HAP-1 (cell line): ENCODE measurements around the gene BCAP31.
"Not testable (repeated sequence)": the region's sequence is repeated elsewhere in the genome, so short reads cannot be mapped to it uniquely, and the experiment has no call there.

Source experiments
- DNase-seq, 2 experiments: peaks; one replicate each; pipeline ENCODE4 v3.0.0-alpha.2; 2016 to 2020; ENCODE audit warnings: low spot score in 2 of 2
- H3K27me3 ChIP-seq: fragments of 250-450 bp; sonication (Bioruptor Pico); 2 replicates; pipeline ENCODE4 v1.5.1; 2020; ENCODE audit warnings: low read depth, mild to moderate bottlenecking, moderate library complexity
- H3K36me3 ChIP-seq: fragments of 250-450 bp; sonication (Bioruptor Pico); replicated peaks from 2 replicates; pipeline ENCODE4 v1.5.1; 2020; ENCODE audit warnings: mild to moderate bottlenecking
- H3K4me1 ChIP-seq: fragments of 250-450 bp; sonication (Bioruptor Pico); 2 replicates; pipeline ENCODE4 v1.5.1; 2020; ENCODE audit warnings: mild to moderate bottlenecking
- H3K4me3 ChIP-seq: fragments of 250-450 bp; sonication (Bioruptor Pico); 2 replicates; pipeline ENCODE4 v1.5.1; 2020; ENCODE audit warnings: mild to moderate bottlenecking, moderate library complexity
- H3K9me3 ChIP-seq: fragments of 250-450 bp; sonication (Bioruptor Pico); 2 replicates; pipeline ENCODE4 v1.5.1; 2020; ENCODE audit warnings: mild to moderate bottlenecking, moderate library complexity
- in situ Hi-C: fragments of 300-500 bp; cut with MboI; formaldehyde crosslinking; loops from 3 replicates; pipeline ENCODE4 v1.14.3; 2020; ENCODE audit warnings: low sequenced_read_pairs, inconsistent platforms, mixed read lengths

The BCAP31 gene

DNA sequence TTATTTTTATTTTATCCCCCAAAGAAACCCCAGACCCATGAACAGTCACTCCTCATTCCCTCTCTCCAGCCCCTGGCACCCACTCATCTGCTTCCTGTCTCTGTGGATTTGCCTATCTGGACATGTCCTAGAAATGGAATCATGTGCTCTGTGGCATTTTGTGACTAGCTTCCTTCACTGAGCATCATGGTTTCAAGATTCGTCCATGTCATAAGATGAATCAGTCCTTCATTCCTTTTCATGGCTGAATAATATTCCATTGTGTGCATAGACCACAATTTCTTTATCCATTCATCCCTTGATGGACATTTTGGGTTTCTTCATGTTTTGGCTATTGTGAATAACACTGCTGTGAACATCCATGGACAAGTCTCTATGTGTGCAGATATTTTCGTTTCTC, 10.7 kb upstream of the BCAP31 start:
- Histone ChIP-seq H3K4me1 (no peaks in the 10 kb centered on the region), H3K36me3 (no peaks in the 10 kb centered on the region), H3K4me3 (no peak overlapping the region), H3K27me3 (no peaks in the 10 kb centered on the region), H3K9me3 (no peaks in the 10 kb centered on the region)
- no peak for DNase-seq
- in situ Hi-C loops: no loop called here

DNA sequence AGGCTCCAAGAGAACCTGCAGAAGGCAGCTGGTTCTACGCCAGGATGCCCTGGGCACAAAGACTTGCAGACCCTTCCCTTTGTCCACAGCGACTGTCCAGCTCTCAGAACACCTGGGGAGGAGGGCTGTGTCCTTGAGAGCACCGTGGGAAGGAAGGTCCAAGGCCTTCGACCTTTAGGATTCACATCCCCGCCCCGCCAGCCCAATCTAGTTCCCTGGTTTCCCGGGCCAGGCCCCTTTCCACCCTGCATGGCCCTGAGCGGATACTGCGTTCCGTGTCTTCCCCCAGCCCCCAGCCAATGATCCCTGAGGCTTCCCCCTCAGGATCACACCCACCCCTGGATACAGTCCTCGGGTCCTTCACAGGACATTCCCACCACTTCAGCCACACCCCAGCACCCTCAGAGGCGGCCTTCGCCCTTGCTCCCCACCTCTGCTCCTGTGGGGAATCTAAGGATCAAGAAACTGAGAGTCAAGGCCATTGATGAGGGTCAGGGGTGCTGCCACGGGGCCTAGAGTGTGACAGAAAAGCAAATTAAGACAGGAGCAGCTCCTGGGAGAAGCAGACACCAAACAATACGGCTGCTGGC, 9.6 kb upstream of the BCAP31 start:
- H3K9me3 ChIP-seq: no peaks in the 10 kb centered on the region
- H3K4me1 ChIP-seq: no peaks in the 10 kb centered on the region
- no peaks in the 10 kb centered on the region for H3K27me3 ChIP-seq
- H3K36me3 ChIP-seq: no peaks in the 10 kb centered on the region
- H3K4me3 ChIP-seq: no peak overlapping the region
- in situ Hi-C loops: no loop called here
- no peak for DNase-seq

DNA sequence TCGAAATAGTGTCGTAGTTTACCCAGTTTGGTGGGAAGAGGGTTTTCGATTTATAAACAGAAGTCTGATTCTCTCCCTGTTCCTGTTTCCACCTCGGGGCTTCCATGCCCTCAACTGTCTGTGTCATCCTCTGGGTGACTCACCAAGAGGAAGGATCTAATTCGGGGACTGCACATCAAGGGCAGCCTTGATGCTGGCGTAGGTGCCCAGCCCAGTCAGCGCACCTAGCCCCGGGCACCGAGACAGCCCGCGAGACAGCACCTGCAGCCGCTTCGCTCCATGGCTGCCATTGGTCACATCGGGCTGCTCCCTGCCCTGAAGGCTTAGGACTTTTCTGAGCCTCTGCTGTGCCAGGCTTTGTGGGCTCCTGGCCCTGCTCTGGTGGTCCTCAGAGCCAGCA, 8.2 kb upstream of the BCAP31 start:
- no peak for DNase-seq
- Histone ChIP-seq H3K4me1 (no peaks in the 10 kb centered on the region; the same call in 1 of the 2 replicates), H3K9me3 (no peaks in the 10 kb centered on the region), H3K36me3 (no peaks in the 10 kb centered on the region), H3K27me3 (no peaks in the 10 kb centered on the region), H3K4me3 (no peak overlapping the region)
- in situ Hi-C loops: no loop called here

DNA sequence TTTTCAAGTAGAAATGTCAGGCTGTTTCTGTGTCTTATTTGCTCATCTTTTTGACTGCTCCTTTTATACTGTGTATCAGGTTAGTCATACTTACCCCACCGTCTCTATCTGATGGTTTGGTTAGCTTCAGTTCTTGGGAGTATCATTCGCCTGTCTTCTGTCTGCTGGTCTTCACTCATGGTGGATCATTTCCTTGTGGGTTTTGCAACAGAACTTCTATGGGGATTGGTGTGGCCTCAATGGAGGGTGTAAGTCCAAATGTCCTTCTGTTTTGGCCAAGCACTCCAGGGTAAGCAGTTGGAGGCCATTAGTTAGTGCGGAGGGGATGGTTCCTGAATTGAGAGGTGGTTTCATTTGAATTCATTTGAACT, 7.6 kb upstream of the BCAP31 start:
- in situ Hi-C loops: no loop called here
- DNase-seq: no peak
- no peaks in the 10 kb centered on the region for H3K9me3 ChIP-seq
- no peaks in the 10 kb centered on the region for H3K27me3 ChIP-seq
- H3K36me3 ChIP-seq: no peaks in the 10 kb centered on the region
- peaks cover 4% of the 10 kb centered on the region for H3K4me1 ChIP-seq
- H3K4me3 ChIP-seq: no peak overlapping the region

DNA sequence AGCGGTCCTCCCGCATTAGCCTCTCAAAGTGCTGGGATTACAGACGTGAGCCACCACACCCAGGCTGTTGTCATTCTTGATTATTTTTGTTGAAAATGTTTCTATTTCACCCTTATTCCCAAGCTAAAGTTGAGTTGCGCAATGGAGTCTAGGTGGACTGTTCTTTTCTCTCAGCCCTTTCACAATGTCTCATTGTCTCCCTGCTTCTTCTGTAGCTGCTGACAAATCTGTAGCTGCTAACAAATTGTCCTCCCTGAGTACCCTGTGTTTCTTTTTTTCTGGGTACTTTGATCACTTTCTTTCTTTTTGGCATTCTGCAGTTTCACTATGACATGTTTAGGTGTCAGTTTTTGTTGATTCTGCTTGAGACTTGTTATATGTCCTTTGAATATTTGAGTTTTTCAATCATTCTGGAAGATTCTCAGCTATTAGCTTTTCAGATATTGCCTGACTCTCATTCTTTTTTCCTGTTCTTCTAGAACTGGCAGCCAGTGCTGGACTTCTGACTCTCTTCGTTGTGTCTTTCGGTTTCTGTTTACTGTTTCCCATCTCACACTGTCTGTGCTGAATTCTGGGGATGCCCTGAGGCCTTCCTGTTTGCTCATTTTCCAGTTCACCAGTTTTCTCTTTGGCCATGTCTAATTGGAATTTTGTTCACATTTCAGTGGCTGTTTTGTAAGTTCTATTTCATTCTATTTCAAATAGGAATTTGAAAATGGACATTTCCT, 7.1 kb upstream of the BCAP31 start:
- in situ Hi-C loops: no loop called here
- Histone ChIP-seq H3K9me3 (no peaks in the 10 kb centered on the region), H3K4me3 (no peak overlapping the region), H3K4me1 (peaks cover 10% of the 10 kb centered on the region), H3K36me3 (no peaks in the 10 kb centered on the region), H3K27me3 (no peaks in the 10 kb centered on the region)
- no peak for DNase-seq

DNA sequence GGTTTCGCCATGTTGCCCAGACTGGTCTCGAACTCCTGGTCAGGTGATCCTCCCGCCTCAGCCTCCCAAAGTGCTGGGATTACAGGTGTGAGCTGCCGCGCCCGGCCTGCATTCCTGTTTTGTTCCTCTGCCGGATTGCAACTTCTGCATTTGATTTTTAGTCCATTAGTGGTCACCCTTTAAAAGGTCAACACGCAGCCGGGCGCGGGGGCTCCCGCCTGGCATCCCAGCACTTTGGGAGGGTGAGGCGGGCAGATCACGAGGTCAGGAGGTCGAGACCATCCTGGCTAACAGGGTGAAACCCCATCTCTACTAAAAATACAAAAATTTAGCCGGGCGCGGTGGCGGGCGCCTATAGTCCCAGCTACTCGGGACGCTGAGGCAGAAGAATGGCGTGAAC, 5.9 kb upstream of the BCAP31 start:
- H3K4me3 ChIP-seq, H3K9me3 ChIP-seq, in situ Hi-C loops, DNase-seq, H3K36me3 ChIP-seq, H3K27me3 ChIP-seq: not testable (repeated sequence)
- peaks cover 16% of the 10 kb centered on the region for H3K4me1 ChIP-seq

DNA sequence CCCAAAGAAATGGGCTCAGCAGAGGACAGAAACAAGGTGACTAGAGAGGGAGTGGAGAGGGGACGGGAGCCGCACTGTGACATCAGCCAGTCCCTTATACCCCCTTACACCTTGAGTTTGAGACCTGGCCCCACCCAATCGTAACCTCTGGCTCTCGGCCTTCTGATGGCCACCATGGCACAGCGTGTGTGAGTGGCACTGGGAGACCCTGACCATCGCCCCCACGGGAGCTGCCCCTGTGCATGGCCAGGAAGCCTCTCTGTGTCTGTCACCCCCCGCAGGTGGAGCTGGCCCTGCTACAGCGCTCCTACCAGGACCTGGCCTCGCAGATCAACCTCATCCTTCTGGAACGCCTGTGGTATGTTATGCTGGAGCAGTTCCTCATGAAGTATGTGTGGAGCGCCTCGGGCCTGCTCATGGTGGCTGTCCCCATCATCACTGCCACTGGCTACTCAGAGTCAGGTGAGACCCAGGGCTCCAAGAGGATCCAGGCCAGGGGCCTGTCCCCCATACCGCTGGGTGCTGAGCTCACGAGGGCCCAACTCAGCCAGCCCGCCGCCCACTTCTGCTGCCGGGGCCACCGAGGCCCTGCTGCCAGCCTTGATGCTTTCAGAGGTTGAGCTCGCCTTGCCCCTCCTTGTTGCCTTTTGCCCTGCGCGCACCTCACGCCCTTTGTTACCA, 4.9 kb upstream of the BCAP31 start:
- Histone ChIP-seq H3K4me1 (peaks cover 20% of the 10 kb centered on the region), H3K36me3 (no peaks in the 10 kb centered on the region), H3K9me3 (no peaks in the 10 kb centered on the region), H3K27me3 (no peaks in the 10 kb centered on the region), H3K4me3 (no peak overlapping the region)
- no peak for DNase-seq
- in situ Hi-C loops: no loop called here

DNA sequence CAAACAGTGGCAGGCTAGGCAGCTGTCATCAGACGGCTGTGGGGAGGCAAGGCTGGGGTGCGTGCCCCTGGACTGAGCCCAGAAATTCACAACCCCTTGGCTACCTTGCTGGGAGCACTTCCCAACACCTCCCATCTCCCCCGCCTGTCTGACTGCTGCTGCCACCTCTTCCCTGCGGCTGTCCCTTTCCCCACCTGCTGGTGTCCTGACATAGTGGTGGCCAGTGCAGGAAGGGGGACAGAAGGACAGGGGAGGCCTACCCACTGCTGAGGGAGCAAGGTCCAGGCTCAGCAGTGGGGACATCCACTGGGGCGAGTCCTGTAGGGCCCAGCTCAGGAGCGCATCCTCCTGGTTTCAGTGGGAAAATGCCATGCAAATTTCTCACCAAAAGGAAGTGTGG, 3.9 kb upstream of the BCAP31 start:
- Histone ChIP-seq H3K36me3 (no peaks in the 10 kb centered on the region), H3K4me3 (no peak overlapping the region), H3K27me3 (no peaks in the 10 kb centered on the region), H3K4me1 (peaks cover 20% of the 10 kb centered on the region), H3K9me3 (no peaks in the 10 kb centered on the region)
- no peak for DNase-seq
- in situ Hi-C loops: no loop called here

DNA sequence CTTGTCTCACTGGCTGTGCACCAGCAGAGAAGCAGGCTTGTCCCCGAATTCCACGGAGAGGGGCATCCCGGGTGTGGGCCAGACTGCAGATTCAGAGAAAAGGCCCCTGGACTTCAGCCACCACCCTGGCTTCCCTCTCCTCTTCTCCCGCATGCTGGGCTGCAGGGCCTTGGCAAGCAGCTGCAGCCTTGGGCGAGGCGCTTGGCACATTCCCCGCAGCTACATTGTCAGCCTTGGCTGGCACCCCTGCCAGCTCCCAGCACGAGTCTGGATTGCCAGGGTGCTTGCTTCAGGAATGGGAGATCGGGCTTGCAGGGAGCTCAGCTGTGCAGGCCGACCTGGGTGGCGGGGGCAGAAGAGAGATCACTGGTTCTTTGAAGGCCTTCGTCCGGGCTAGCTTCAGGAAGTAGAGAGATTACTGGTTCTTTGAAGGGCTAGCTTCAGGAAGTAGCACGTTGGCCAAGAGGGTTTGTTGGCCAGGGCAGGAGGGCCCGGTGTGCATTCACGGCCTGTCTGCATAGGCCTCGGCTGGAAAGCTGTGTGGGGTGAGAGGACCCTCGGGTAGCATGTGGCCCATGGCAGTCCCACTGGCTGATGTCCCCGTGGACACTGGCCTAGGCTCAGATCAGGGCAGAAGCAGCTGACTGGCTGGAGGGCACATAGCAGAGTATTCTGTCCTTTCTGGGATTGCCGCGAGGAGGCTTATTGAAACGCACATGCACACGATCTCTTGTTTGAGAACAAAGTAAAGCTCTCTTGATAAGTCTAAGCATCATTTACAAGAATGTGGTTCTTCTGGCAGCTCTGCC, 3.1 kb upstream of the BCAP31 start:
- in situ Hi-C loops: no loop called here
- no peak for DNase-seq
- no peaks in the 10 kb centered on the region for H3K27me3 ChIP-seq
- H3K36me3 ChIP-seq: no peaks in the 10 kb centered on the region
- no peaks in the 10 kb centered on the region for H3K9me3 ChIP-seq
- H3K4me3 ChIP-seq: no peak overlapping the region; the same call in 1 of the 2 replicates
- peaks cover 26% of the 10 kb centered on the region for H3K4me1 ChIP-seq

DNA sequence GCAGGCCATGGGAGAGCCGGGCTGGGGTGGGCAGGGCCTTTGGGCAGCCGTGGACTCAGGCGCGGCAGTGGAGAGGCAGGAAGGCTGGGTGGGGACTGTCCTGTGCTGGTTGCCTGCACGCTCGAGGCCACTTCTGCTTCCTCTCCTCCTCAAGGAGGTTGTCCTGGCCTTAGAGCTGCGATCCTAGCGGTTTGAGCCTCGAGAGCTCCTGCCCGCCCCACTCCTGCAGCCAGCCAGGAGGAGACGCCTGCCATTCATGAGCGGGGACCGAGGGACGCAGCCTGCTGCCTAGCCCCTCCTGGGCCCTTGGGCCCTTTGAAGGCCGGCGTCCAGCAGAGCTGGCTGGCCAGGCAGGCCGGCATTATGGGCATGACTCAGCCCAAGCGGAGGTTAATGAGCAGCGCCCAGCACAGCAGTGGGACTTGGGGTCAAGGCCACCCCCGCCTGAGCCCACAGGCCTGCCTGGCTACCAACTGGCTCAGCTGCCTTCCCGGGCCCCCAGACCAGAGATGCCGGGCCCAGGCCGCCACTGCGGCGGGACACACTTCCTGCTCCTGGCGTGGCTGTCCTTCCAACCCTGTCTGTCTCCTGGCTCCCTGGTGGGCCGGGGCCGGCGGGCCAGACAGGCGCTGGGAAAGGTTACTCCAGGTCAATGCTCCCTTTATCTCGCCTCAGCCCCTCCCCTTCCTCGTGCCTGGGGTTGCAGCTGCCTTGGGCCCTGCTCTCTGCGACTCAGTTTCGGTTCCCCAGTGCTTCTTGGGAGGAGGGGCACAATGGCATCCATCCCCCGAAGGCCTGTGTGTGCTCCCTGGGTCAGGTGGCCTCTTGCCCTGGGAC, 2.3 kb upstream of the BCAP31 start:
- H3K27me3 ChIP-seq: no peaks in the 10 kb centered on the region
- H3K36me3 ChIP-seq: peaks cover 8% of the 10 kb centered on the region
- in situ Hi-C loops: no loop called here
- peaks cover 29% of the 10 kb centered on the region for H3K4me1 ChIP-seq
- H3K4me3 ChIP-seq: peak overlapping the region; percentile 7; the same call in 1 of the 2 replicates
- H3K9me3 ChIP-seq: no peaks in the 10 kb centered on the region
- peak; percentile 57 to 79 for DNase-seq

DNA sequence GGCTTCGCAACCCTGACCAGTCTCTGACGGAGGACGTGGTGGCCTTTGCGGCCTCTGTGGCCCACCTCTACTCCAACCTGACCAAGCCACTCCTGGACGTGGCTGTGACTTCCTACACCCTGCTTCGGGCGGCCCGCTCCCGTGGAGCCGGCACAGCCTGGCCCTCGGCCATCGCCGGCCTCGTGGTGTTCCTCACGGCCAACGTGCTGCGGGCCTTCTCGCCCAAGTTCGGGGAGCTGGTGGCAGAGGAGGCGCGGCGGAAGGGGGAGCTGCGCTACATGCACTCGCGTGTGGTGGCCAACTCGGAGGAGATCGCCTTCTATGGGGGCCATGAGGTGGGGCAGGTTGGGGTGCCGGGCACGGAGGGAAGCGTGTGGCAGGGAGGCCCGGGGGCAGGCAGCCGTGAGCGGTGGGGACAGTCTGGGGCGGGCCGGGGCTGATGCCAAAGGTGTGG, 1.7 kb upstream of the BCAP31 start:
- H3K36me3 ChIP-seq: peaks cover 12% of the 10 kb centered on the region
- H3K9me3 ChIP-seq: no peaks in the 10 kb centered on the region
- H3K27me3 ChIP-seq: no peaks in the 10 kb centered on the region
- H3K4me3 ChIP-seq: no peak overlapping the region
- in situ Hi-C loops: no loop called here
- peaks cover 29% of the 10 kb centered on the region for H3K4me1 ChIP-seq
- no peak for DNase-seq

DNA sequence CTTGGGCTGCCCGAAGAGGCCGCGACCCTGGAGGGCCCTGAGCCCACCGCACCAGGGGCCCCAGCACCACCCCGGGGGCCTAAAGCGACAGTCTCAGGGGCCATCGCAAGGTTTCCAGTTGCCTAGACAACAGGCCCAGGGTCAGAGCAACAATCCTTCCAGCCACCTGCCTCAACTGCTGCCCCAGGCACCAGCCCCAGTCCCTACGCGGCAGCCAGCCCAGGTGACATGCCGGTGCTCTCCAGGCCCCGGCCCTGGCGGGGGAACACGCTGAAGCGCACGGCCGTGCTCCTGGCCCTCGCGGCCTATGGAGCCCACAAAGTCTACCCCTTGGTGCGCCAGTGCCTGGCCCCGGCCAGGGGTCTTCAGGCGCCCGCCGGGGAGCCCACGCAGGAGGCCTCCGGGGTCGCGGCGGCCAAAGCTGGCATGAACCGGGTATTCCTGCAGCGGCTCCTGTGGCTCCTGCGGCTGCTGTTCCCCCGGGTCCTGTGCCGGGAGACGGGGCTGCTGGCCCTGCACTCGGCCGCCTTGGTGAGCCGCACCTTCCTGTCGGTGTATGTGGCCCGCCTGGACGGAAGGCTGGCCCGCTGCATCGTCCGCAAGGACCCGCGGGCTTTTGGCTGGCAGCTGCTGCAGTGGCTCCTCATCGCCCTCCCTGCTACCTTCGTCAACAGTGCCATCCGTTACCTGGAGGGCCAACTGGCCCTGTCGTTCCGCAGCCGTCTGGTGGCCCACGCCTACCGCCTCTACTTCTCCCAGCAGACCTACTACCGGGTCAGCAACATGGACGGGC, 1.0 kb upstream of the BCAP31 start:
- no peaks in the 10 kb centered on the region for H3K27me3 ChIP-seq
- DNase-seq: peak in 1 of 2 experiments; percentile 46
- H3K4me1 ChIP-seq: peaks cover 29% of the 10 kb centered on the region
- no peaks in the 10 kb centered on the region for H3K9me3 ChIP-seq
- peak overlapping the region; percentile 74 for H3K4me3 ChIP-seq
- peaks cover 18% of the 10 kb centered on the region for H3K36me3 ChIP-seq
- in situ Hi-C loops: no loop called here
